Activated T-helper 17 cell treated with anti-CD3 and anti-CD28 coated beads, Interleukin-2, amount 50 U/mL, for 72 hours (primary cell): Measurements from ENCODE around the gene PPP2R2B. TPM values are rescaled to one million over a fixed set of nuclear protein-coding genes. Genes with fewer than 3 reads are reported as not detected.

Source experiments
- ATAC-seq: fragments of 150-1000 bp; cut with Tn5 transposase; replicated peaks from 2 replicates; pipeline ENCODE4 v1.10.0; 2021; ENCODE audit warnings: mild to moderate bottlenecking, moderate library complexity
- H3K27ac Mint-ChIP-seq: one replicate; pipeline ENCODE4 v1.8.0; 2022; ENCODE audit warnings: mixed read lengths
- H3K27me3 Mint-ChIP-seq: one replicate; pipeline ENCODE4 v1.8.0; 2022; ENCODE audit warnings: mixed read lengths
- H3K36me3 Mint-ChIP-seq: one replicate; pipeline ENCODE4 v1.8.0; 2022; ENCODE audit warnings: low read depth, mild to moderate bottlenecking, mixed read lengths
- H3K4me1 Mint-ChIP-seq: one replicate; pipeline ENCODE4 v1.8.0; 2022; ENCODE audit warnings: mixed read lengths
- H3K4me3 Mint-ChIP-seq: one replicate; pipeline ENCODE4 v1.8.0; 2022; ENCODE audit warnings: mild to moderate bottlenecking, mixed read lengths
- H3K9me3 Mint-ChIP-seq: one replicate; pipeline ENCODE4 v1.8.0; 2022; ENCODE audit warnings: mixed read lengths
- total RNA-seq, 2 donors: library from RNA; stranded (reverse); gene quantifications; one replicate each; pipeline ENCODE4 v1.2.3, GENCODE V29; 2022

The PPP2R2B gene
- total RNA-seq, 2 donors from 2014 or later, result 1.0 to 2.2 TPM

- Mint-ChIP-seq H3K4me1 (no peaks in the 10 kb centered on the region), H3K36me3 (no peaks in the 10 kb centered on the region), H3K27me3 (no peaks in the 10 kb centered on the region), H3K9me3 (no peaks in the 10 kb centered on the region), H3K27ac (no peak overlapping the region), H3K4me3 (no peak overlapping the region)
- ATAC-seq, result no peak
Measured at GRCh38 chr5:146716636-146717035, 161.9 kb downstream of the PPP2R2B start.

DNA sequence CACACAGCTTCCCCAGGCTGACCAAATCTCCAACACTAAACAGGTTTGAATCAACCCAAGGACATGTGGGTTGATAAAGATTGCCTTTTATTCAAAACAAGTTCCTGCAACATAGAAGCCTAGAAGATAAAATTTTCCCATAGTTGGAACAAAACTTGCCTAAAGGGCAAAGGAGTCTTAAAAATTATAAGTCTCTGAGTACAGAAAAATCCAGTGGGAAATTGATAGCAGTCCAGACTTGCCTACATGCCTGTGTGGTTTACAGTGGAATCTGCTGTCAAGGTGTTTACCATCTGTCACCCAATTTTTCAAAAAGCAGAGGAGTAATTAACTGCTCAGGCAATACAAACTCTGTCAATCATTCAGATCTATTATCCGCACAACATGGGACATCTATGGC lies 168.2 kb downstream of the PPP2R2B start:
- Mint-ChIP-seq H3K36me3 (no peaks in the 10 kb centered on the region), H3K27ac (no peak overlapping the region), H3K4me1 (no peaks in the 10 kb centered on the region), H3K4me3 (no peak overlapping the region), H3K9me3 (no peaks in the 10 kb centered on the region), H3K27me3 (no peaks in the 10 kb centered on the region)
- ATAC-seq, result no peak

- H3K27me3 Mint-ChIP-seq, result no peaks in the 10 kb centered on the region
- no peaks in the 10 kb centered on the region for H3K36me3 Mint-ChIP-seq
- H3K4me3 Mint-ChIP-seq, result no peak overlapping the region
- H3K9me3 Mint-ChIP-seq, result no peaks in the 10 kb centered on the region
- no peak overlapping the region for H3K27ac Mint-ChIP-seq
- H3K4me1 Mint-ChIP-seq, result no peaks in the 10 kb centered on the region
- ATAC-seq, result no peak
Measured at GRCh38 chr5:146707316-146707715, 171.2 kb downstream of the PPP2R2B start.

GRCh38 chr5:146706321-146706972 lies 172.1 kb downstream of the PPP2R2B start:
- H3K9me3 Mint-ChIP-seq, result no peaks in the 10 kb centered on the region

DNA sequence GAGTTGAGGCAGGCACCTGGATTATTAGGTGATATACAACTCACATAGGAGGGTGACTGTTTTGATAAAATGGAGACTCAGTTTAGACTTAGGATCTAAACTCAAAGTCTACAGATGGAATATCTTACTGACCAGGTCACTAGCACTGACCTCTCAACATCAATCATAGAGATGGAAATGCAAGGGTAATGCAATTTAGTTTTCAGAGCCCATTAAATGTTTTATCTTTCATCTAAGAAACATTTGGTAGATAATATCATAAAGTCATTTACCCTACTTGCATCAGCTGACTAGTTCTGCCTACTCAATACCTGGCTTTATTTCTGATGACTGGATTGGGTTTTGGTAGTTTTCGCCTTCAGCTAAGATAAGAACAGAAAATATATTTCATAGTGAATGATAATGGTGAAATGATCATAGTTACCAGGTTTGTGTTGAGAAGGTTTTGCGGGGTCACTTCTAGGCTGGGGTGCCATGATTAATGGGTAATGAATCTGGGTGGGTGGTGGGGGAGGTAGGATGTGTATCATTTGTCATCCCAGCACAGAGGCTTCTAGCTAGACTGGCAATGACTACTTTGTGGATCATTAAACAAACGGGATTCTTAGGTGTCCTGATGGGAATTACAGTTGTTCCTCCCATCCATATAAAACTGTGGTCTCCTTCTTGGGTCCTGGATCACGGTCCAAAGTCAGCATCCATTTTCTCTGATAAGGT lies 173.4 kb downstream of the PPP2R2B start:
- no peak for ATAC-seq
- H3K27me3 Mint-ChIP-seq, result no peaks in the 10 kb centered on the region
- H3K4me1 Mint-ChIP-seq, result no peaks in the 10 kb centered on the region
- H3K27ac Mint-ChIP-seq, result no peak overlapping the region
- H3K4me3 Mint-ChIP-seq, result no peak overlapping the region
- H3K9me3 Mint-ChIP-seq, result no peaks in the 10 kb centered on the region
- H3K36me3 Mint-ChIP-seq, result no peaks in the 10 kb centered on the region

More at GRCh38 chr5:146706321-146706972, 172.1 kb downstream of the PPP2R2B start:
- H3K36me3 Mint-ChIP-seq, result no peaks in the 10 kb centered on the region
- no peak overlapping the region for H3K27ac Mint-ChIP-seq
- ATAC-seq, result no peak
- H3K27me3 Mint-ChIP-seq, result no peaks in the 10 kb centered on the region
- H3K4me1 Mint-ChIP-seq, result no peaks in the 10 kb centered on the region
- no peak overlapping the region for H3K4me3 Mint-ChIP-seq

DNA sequence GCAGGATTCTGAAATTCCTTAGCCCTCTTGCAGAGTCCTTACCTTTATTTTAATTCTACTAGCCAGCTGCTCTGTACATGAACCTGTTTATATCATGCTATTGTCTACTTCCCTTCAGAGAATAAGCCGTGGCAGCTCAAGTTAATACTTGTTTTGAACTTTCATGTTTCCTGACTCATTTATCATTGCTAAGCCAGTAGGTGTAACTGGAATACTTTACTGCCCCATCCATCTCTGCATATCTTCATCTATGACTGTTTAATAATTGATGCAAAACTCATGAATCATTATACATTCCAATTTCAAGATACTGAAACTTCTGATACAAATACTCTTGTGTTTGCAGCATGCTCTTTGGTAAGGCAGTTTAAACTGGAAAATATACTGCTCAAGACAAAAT lies 174.7 kb downstream of the PPP2R2B start:
- Mint-ChIP-seq H3K4me1 (peaks cover 1% of the 10 kb centered on the region), H3K36me3 (no peaks in the 10 kb centered on the region), H3K9me3 (no peaks in the 10 kb centered on the region), H3K4me3 (no peak overlapping the region), H3K27ac (no peak overlapping the region), H3K27me3 (no peaks in the 10 kb centered on the region)
- no peak for ATAC-seq

DNA sequence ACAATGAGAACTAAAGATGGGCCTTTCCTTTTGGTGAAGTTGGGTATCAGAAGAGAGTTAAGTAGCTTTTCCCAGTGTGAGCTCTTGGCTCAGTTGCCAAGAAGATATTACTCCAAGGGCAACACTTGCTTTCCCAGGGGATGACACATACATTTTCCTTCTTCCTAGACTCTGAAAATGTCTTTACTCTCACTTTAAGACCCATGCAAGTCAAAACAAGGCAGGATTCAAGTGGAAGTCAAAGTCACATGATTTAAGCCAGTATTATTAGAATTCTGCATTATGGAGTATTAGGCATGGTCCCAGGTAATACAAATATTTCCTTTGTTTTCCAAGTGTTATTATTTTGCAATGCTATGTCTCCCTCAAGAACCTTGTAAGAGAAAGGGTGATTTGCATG lies 175.1 kb downstream of the PPP2R2B start:
- no peak for ATAC-seq
- no peaks in the 10 kb centered on the region for H3K36me3 Mint-ChIP-seq
- H3K4me1 Mint-ChIP-seq, result peaks cover 5% of the 10 kb centered on the region
- H3K4me3 Mint-ChIP-seq, result no peak overlapping the region
- H3K27ac Mint-ChIP-seq, result no peak overlapping the region
- no peaks in the 10 kb centered on the region for H3K9me3 Mint-ChIP-seq
- no peaks in the 10 kb centered on the region for H3K27me3 Mint-ChIP-seq

GRCh38 chr5:146699664-146700418 lies 178.7 kb downstream of the PPP2R2B start:
- Mint-ChIP-seq H3K4me3 (no peak overlapping the region), H3K36me3 (no peaks in the 10 kb centered on the region), H3K9me3 (no peaks in the 10 kb centered on the region), H3K27me3 (no peaks in the 10 kb centered on the region), H3K27ac (no peak overlapping the region), H3K4me1 (peaks cover 5% of the 10 kb centered on the region)
- no peak for ATAC-seq

GRCh38 chr5:146699138-146699537 lies 179.4 kb downstream of the PPP2R2B start:
- H3K27ac Mint-ChIP-seq, result no peak overlapping the region
- no peaks in the 10 kb centered on the region for H3K36me3 Mint-ChIP-seq
- peak; percentile 40 for ATAC-seq
- no peaks in the 10 kb centered on the region for H3K27me3 Mint-ChIP-seq
- H3K9me3 Mint-ChIP-seq, result no peaks in the 10 kb centered on the region
- no peak overlapping the region for H3K4me3 Mint-ChIP-seq
- peaks cover 5% of the 10 kb centered on the region for H3K4me1 Mint-ChIP-seq

GRCh38 chr5:146698651-146699050 lies 179.9 kb downstream of the PPP2R2B start:
- ATAC-seq, result no peak

GRCh38 chr5:146697211-146697610 lies 181.3 kb downstream of the PPP2R2B start:
- H3K9me3 Mint-ChIP-seq, result no peaks in the 10 kb centered on the region
- peaks cover 5% of the 10 kb centered on the region for H3K4me1 Mint-ChIP-seq
- H3K27ac Mint-ChIP-seq, result no peak overlapping the region
- no peak overlapping the region for H3K4me3 Mint-ChIP-seq
- no peaks in the 10 kb centered on the region for H3K36me3 Mint-ChIP-seq
- ATAC-seq, result no peak
- no peaks in the 10 kb centered on the region for H3K27me3 Mint-ChIP-seq

More at GRCh38 chr5:146698651-146699050, 179.9 kb downstream of the PPP2R2B start:
- Mint-ChIP-seq H3K4me1 (peaks cover 5% of the 10 kb centered on the region), H3K27ac (no peak overlapping the region), H3K27me3 (no peaks in the 10 kb centered on the region), H3K36me3 (no peaks in the 10 kb centered on the region), H3K4me3 (no peak overlapping the region), H3K9me3 (no peaks in the 10 kb centered on the region)

- Mint-ChIP-seq H3K4me3 (no peak overlapping the region), H3K9me3 (no peaks in the 10 kb centered on the region), H3K36me3 (no peaks in the 10 kb centered on the region), H3K4me1 (peaks cover 5% of the 10 kb centered on the region), H3K27ac (no peak overlapping the region), H3K27me3 (no peaks in the 10 kb centered on the region)
- ATAC-seq, result no peak
Measured at GRCh38 chr5:146695646-146696045, 182.9 kb downstream of the PPP2R2B start.

- Mint-ChIP-seq H3K9me3 (no peaks in the 10 kb centered on the region), H3K4me3 (no peak overlapping the region), H3K36me3 (no peaks in the 10 kb centered on the region), H3K27ac (no peak overlapping the region), H3K4me1 (no peaks in the 10 kb centered on the region), H3K27me3 (no peaks in the 10 kb centered on the region)
- no peak for ATAC-seq
Measured at GRCh38 chr5:146690880-146691355, 187.6 kb downstream of the PPP2R2B start.

DNA sequence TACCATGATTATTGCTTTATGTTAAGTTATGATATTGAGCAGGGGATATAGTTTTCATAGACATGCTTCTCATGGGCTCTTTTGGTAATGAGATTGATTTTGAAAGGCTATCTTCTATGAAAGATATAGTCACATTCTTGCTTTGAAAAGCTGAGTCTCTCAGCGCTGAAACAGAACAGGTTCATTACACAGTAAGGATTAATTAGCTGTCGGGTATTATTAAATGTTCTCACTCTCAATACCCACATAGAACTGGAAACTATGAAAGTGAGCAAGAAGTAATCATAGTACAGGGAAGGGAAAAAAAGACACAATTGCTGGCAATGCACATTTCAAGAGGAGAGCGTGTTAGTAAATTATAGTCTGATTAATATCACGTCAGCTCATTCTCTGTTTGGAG lies 190.9 kb downstream of the PPP2R2B start:
- Mint-ChIP-seq H3K27me3 (no peaks in the 10 kb centered on the region), H3K36me3 (no peaks in the 10 kb centered on the region), H3K27ac (no peak overlapping the region), H3K9me3 (no peaks in the 10 kb centered on the region), H3K4me1 (no peaks in the 10 kb centered on the region), H3K4me3 (no peak overlapping the region)
- no peak for ATAC-seq

GRCh38 chr5:146683861-146684260 lies 194.7 kb downstream of the PPP2R2B start:
- Mint-ChIP-seq H3K27me3 (no peaks in the 10 kb centered on the region), H3K27ac (no peak overlapping the region), H3K4me3 (no peak overlapping the region), H3K36me3 (no peaks in the 10 kb centered on the region), H3K4me1 (no peaks in the 10 kb centered on the region), H3K9me3 (no peaks in the 10 kb centered on the region)
- ATAC-seq, result no peak
